ENCODE results near the gene MEI1.

The MEI1 gene

GRCh38 chr22:41842996-41843970 lies 144.0 kb downstream of the MEI1 start:
- Histone ChIP-seq H3K27me3 (ENCODE audit: control insufficient read depth, insufficient read depth, low read length) (no peaks in the 10 kb centered on the region), H3K36me3 (ENCODE audit: control insufficient read depth, insufficient read depth, low read length) (no peaks in the 10 kb centered on the region), H3K9ac (ENCODE audit: low read depth, low read length) (no peak overlapping the region), H3K4me3 (ENCODE audit: low read depth, low read length) (no peak overlapping the region), H3K9me3 (ENCODE audit: control insufficient read depth, insufficient read depth, low read length) (no peaks in the 10 kb centered on the region), H3K4me1 (ENCODE audit: control insufficient read depth, insufficient read depth, low read length) (peaks cover 32% of the 10 kb centered on the region)

- H3K9ac ChIP-seq (ENCODE audit: low read depth, low read length): no peak overlapping the region
- peaks cover 36% of the 10 kb centered on the region for H3K4me1 ChIP-seq (ENCODE audit: control insufficient read depth, insufficient read depth, low read length)
- no peak overlapping the region for H3K4me3 ChIP-seq (ENCODE audit: low read depth, low read length)
- H3K36me3 ChIP-seq (ENCODE audit: control insufficient read depth, insufficient read depth, low read length): no peaks in the 10 kb centered on the region
- no peaks in the 10 kb centered on the region for H3K27me3 ChIP-seq (ENCODE audit: control insufficient read depth, insufficient read depth, low read length)
- no peaks in the 10 kb centered on the region for H3K9me3 ChIP-seq (ENCODE audit: control insufficient read depth, insufficient read depth, low read length)
Observed at GRCh38 chr22:41844036-41844435, 144.7 kb downstream of the MEI1 start.

DNA sequence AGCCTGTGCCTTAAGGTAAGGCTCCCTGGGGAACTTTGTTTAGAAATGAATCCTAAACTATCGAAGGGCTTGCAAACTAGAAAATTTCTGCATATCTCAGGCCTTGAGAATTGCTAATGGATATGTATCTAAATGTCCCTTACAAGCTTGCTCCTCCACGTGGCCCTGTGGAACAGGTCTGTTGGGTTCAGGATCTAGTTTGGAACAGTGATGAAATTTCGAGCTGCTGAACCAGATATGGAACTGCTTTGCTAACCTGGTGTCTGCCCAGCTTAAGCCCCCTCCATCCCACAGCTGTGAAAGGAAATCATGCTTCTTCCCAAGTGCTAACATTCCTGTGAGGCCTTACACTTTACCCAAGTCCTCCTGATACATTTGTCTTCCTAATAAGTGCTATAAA lies 145.2 kb downstream of the MEI1 start:
- H3K4me3 ChIP-seq (ENCODE audit: low read depth, low read length): no peak overlapping the region
- H3K9me3 ChIP-seq (ENCODE audit: control insufficient read depth, insufficient read depth, low read length): no peaks in the 10 kb centered on the region
- no peaks in the 10 kb centered on the region for H3K27me3 ChIP-seq (ENCODE audit: control insufficient read depth, insufficient read depth, low read length)
- no peaks in the 10 kb centered on the region for H3K36me3 ChIP-seq (ENCODE audit: control insufficient read depth, insufficient read depth, low read length)
- peaks cover 36% of the 10 kb centered on the region for H3K4me1 ChIP-seq (ENCODE audit: control insufficient read depth, insufficient read depth, low read length)
- peak overlapping the region; percentile 8 for H3K9ac ChIP-seq (ENCODE audit: low read depth, low read length)

DNA sequence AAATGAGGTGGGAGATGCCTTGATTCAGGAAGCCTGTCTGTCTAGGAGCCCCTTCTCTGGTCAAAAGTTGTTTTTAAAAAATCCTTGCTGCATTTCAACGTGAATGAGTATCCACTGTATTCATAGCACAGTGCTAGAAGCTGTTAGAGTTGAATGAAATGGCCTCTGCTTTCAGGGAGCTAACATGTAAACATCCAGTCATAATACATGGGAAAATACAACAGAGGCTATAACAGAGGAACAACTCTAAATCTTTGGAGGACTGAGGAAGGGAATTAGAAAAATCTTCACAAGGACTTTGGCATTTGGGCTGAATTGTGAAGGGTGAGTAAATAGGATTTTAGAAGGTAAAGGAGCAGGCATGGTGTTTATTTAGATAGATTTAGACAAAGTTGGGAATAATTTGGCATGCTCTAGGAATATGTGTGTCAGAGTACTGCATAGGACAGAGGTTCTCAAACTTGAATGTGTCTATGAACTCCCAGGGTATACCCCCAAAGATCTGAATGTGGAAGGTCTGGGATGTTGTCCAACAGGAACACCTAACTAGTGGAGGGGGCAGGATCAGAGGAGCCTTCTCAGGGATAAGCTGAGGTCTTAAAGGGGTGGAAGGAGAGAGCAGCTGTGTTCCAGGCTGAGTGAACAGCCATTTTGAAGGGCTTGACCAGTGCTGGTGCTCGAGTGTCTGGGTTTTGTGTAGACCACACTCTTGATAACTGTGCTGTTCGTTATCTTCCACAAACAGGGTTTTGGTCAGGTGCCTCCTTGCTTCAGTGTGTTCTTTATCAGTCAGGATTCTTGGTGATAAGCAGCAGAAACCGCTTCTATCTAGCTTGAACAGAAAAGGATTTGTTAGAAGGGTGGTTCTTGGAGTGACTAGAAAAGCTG lies 146.3 kb downstream of the MEI1 start:
- no peak overlapping the region for H3K4me3 ChIP-seq (ENCODE audit: low read depth, low read length)

GRCh38 chr22:41846268-41846987 lies 147.1 kb downstream of the MEI1 start:
- Histone ChIP-seq H3K4me3 (ENCODE audit: low read depth, low read length) (no peak overlapping the region), H3K9me3 (ENCODE audit: control insufficient read depth, insufficient read depth, low read length) (no peaks in the 10 kb centered on the region), H3K4me1 (ENCODE audit: control insufficient read depth, insufficient read depth, low read length) (peaks cover 31% of the 10 kb centered on the region), H3K36me3 (ENCODE audit: control insufficient read depth, insufficient read depth, low read length) (no peaks in the 10 kb centered on the region), H3K9ac (ENCODE audit: low read depth, low read length) (peak overlapping the region; percentile 41), H3K27me3 (ENCODE audit: control insufficient read depth, insufficient read depth, low read length) (no peaks in the 10 kb centered on the region)

More for the DNA sequence above, 146.3 kb downstream of the MEI1 start:
- Histone ChIP-seq H3K9ac (ENCODE audit: low read depth, low read length) (no peak overlapping the region), H3K9me3 (ENCODE audit: control insufficient read depth, insufficient read depth, low read length) (no peaks in the 10 kb centered on the region), H3K4me1 (ENCODE audit: control insufficient read depth, insufficient read depth, low read length) (peaks cover 36% of the 10 kb centered on the region), H3K36me3 (ENCODE audit: control insufficient read depth, insufficient read depth, low read length) (no peaks in the 10 kb centered on the region), H3K27me3 (ENCODE audit: control insufficient read depth, insufficient read depth, low read length) (no peaks in the 10 kb centered on the region)

DNA sequence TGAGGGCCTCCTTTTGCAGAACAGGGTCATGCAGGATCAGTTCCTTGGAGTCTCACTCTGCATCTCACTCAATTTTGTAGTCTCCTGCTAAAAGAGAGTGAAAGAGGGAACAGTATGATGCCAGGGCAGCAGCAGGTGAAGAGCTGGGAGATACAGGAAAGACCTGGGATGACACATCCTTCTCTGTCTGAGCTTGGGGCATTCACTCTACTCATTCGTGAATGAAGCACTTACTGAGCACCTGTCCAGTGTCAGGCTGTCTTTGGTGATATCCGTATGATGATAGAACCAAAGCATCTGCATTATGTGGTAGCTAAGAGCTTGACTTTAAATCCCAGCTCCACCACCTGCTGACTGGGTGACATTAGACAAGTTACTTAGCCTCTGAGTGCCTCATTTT lies 148.0 kb downstream of the MEI1 start:
- Histone ChIP-seq H3K4me1 (ENCODE audit: control insufficient read depth, insufficient read depth, low read length) (peaks cover 31% of the 10 kb centered on the region), H3K36me3 (ENCODE audit: control insufficient read depth, insufficient read depth, low read length) (no peaks in the 10 kb centered on the region), H3K27me3 (ENCODE audit: control insufficient read depth, insufficient read depth, low read length) (no peaks in the 10 kb centered on the region), H3K4me3 (ENCODE audit: low read depth, low read length) (no peak overlapping the region), H3K9me3 (ENCODE audit: control insufficient read depth, insufficient read depth, low read length) (no peaks in the 10 kb centered on the region), H3K9ac (ENCODE audit: low read depth, low read length) (no peak overlapping the region)

DNA sequence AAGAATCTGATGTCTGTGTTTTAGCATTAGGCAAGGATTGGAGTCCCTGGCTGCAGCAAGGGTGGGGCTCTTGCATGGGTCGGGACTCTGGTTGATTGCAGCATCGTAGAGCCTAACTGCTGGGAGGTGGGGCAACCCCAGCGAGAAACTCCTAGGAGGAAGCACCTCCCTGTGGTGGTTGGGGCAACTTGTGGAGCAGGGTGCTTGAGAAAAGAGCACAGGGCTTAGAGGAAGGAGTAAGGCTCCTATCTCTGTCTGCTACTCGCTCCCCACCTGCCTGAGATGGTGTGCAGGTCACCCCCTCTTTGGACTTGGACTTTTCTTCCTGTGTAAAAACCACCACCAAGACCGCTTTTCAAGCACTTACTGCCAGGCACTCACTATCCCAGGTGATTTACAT lies 149.2 kb downstream of the MEI1 start:
- Histone ChIP-seq H3K9ac (ENCODE audit: low read depth, low read length) (no peak overlapping the region), H3K4me1 (ENCODE audit: control insufficient read depth, insufficient read depth, low read length) (peaks cover 31% of the 10 kb centered on the region)

More for the DNA sequence above, 149.2 kb downstream of the MEI1 start:
- H3K4me3 ChIP-seq (ENCODE audit: low read depth, low read length): no peak overlapping the region
- H3K36me3 ChIP-seq (ENCODE audit: control insufficient read depth, insufficient read depth, low read length): no peaks in the 10 kb centered on the region
- no peaks in the 10 kb centered on the region for H3K27me3 ChIP-seq (ENCODE audit: control insufficient read depth, insufficient read depth, low read length)
- no peaks in the 10 kb centered on the region for H3K9me3 ChIP-seq (ENCODE audit: control insufficient read depth, insufficient read depth, low read length)

Data from iPS-15b (cell line).